Nephron (organoid): ENCODE measurements around the gene TOX3.

Source experiments
- H3K27ac Mint-ChIP-seq, 3 experiments: 2 replicates each; pipeline ENCODE4 v1.8.0; 2020; ENCODE audit warnings: mixed read lengths in 3 of 3, mild to moderate bottlenecking in 2 of 3, moderate library complexity in 1 of 3
- H3K27me3 Mint-ChIP-seq: 2 replicates; pipeline ENCODE4 v1.8.0; 2021; ENCODE audit warnings: low read depth, mild to moderate bottlenecking, moderate library complexity, mixed read lengths
- H3K36me3 Mint-ChIP-seq: 2 replicates; pipeline ENCODE4 v1.8.0; 2020; ENCODE audit warnings: low read depth, mixed read lengths
- H3K4me1 Mint-ChIP-seq: 2 replicates; pipeline ENCODE4 v1.8.0; 2020; ENCODE audit warnings: mixed read lengths
- H3K4me3 Mint-ChIP-seq, 3 experiments: 2 replicates each; pipeline ENCODE4 v1.8.0; 2020; ENCODE audit warnings: mild to moderate bottlenecking in 3 of 3, mixed read lengths in 3 of 3, moderate library complexity in 2 of 3
- H3K9me3 Mint-ChIP-seq: 2 replicates; pipeline ENCODE4 v1.8.0; 2020; ENCODE audit warnings: mixed read lengths
- TF ChIP-seq, protein P1 (sequence below), 3 experiments: fragments of 200-600 bp; sonication (generic); IDR thresholded peaks; one replicate each; pipeline ENCODE4 v1.5.0; 2021; ENCODE audit warnings: antibody characterized with exemption in 3 of 3; ENCODE audit not compliant: unreplicated experiment in 3 of 3

The TOX3 gene

DNA sequence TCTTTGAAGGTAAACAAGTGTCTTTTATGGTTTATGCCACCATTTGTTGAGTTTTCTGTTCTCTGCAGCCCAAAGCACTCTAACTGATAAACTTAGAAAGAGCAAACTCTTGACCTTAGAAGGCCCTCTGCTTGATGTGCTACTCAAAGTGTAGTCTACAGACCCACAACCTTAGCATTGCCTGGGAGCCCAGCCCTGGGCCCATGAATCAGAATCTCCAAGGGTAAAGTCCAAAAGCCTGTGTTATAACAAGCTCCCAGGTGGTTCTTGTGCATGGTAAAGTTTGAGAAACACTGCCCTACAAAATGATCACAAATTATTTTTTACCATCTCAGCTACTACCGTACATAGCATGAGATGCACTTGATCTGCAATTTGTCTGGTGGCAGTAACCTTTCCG is 6.0 kb downstream of the TOX3 start:
- Mint-ChIP-seq H3K27me3 (peaks cover 44% of the 10 kb centered on the region), H3K9me3 (no peaks in the 10 kb centered on the region), H3K36me3 (no peaks in the 10 kb centered on the region), H3K4me1 (peaks cover 11% of the 10 kb centered on the region), H3K4me3 (no peak overlapping the region), H3K27ac (no peak overlapping the region)
- TF ChIP-seq, protein P1, sequence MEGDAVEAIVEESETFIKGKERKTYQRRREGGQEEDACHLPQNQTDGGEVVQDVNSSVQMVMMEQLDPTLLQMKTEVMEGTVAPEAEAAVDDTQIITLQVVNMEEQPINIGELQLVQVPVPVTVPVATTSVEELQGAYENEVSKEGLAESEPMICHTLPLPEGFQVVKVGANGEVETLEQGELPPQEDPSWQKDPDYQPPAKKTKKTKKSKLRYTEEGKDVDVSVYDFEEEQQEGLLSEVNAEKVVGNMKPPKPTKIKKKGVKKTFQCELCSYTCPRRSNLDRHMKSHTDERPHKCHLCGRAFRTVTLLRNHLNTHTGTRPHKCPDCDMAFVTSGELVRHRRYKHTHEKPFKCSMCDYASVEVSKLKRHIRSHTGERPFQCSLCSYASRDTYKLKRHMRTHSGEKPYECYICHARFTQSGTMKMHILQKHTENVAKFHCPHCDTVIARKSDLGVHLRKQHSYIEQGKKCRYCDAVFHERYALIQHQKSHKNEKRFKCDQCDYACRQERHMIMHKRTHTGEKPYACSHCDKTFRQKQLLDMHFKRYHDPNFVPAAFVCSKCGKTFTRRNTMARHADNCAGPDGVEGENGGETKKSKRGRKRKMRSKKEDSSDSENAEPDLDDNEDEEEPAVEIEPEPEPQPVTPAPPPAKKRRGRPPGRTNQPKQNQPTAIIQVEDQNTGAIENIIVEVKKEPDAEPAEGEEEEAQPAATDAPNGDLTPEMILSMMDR (IDR thresholded peaks at IDR 0.05; ENCODE audit: unreplicated experiment in 3 of 3), result no peak

DNA sequence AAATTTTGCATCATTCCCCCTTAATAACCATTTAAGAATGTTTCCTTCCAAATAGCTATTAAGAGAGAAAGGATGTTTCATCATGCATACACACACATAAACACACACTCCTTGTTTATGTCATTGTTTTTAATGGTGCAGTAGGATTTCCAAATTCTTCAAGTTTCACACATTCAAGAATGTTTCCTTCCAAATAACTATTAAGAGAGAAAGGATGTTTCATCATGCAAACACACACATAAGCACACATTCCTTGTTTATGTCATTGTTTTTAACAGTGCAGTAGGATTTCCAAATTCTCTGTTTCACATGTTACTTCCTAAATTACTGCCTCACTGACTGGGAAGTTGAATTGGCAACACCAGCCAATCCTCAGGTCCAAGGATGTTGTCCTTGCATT is 7.8 kb downstream of the TOX3 start:
- H3K27me3 Mint-ChIP-seq, result peaks cover 27% of the 10 kb centered on the region

DNA sequence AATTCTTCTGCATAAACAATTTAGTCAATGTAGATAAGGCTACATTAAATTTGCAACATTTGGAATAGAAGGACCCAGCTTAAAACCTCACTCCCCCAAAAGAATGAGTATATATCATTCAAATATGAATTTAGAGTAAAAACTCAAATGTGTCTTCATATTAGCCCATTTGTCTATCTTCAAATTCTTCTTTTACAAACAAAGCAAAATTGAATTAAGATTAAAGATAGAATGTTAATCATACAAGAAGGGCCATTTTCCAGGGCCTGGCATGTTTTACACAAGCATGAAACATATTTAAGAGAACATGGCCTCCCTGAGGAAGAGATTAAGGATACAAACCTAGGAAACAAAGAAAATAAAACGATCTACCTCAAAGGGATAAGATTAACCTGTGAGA is 8.4 kb downstream of the TOX3 start:
- H3K9me3 Mint-ChIP-seq, result no peaks in the 10 kb centered on the region
- TF ChIP-seq, protein P1 (IDR thresholded peaks at IDR 0.05; ENCODE audit: unreplicated experiment in 3 of 3), result no peak
- H3K36me3 Mint-ChIP-seq, result no peaks in the 10 kb centered on the region
- H3K4me1 Mint-ChIP-seq, result no peaks in the 10 kb centered on the region
- no peak overlapping the region for H3K4me3 Mint-ChIP-seq
- no peak overlapping the region for H3K27ac Mint-ChIP-seq
- peaks cover 20% of the 10 kb centered on the region for H3K27me3 Mint-ChIP-seq

More for the DNA sequence above, 7.8 kb downstream of the TOX3 start:
- H3K36me3 Mint-ChIP-seq, result no peaks in the 10 kb centered on the region
- no peak overlapping the region for H3K4me3 Mint-ChIP-seq
- no peaks in the 10 kb centered on the region for H3K4me1 Mint-ChIP-seq
- no peak overlapping the region for H3K27ac Mint-ChIP-seq
- TF ChIP-seq, protein P1 (IDR thresholded peaks at IDR 0.05; ENCODE audit: unreplicated experiment in 3 of 3), result no peak
- H3K9me3 Mint-ChIP-seq, result no peaks in the 10 kb centered on the region

DNA sequence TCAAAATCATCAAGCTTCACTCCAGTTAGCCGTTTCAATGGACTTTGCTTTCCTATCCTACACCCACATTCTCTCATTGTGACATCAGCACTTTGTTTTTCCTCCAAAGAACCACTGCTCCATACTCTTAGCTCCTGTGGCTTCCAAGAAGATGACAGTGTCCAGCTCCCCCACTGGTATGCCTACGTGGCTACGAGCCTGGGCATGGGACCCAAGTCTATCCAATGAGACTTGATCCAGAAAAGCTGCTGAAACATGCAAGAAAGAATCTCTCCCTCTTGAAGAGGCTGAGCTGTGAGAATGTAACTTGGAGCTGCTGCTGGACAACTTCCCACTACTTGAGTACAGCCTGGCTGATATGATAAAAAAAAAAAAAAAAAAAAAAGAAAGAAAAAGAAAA is 9.4 kb downstream of the TOX3 start:
- H3K4me1 Mint-ChIP-seq, result no peaks in the 10 kb centered on the region
- H3K27me3 Mint-ChIP-seq, result peaks cover 10% of the 10 kb centered on the region
- no peaks in the 10 kb centered on the region for H3K9me3 Mint-ChIP-seq
- no peak overlapping the region for H3K27ac Mint-ChIP-seq
- no peaks in the 10 kb centered on the region for H3K36me3 Mint-ChIP-seq
- TF ChIP-seq, protein P1 (IDR thresholded peaks at IDR 0.05; ENCODE audit: unreplicated experiment in 3 of 3), result no peak
- no peak overlapping the region for H3K4me3 Mint-ChIP-seq

DNA sequence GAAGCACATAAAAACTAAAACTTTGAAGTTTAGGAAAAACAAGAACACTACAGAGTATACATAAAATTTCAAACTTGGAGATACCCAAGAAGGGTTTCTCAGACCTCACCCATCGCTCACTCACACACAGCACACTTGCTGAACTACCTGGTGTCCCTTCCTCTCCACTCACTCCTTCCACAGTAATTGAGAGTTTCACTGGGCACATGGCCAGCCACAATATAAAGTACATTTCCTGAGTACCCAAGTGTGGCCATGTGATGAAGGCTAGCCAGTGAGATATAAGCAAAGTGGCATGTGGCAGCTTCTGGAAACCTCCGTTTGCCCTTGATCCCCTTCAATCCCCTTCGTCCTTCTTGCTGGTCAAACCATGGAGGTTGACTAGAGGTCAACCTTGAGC is 11.9 kb downstream of the TOX3 start:
- H3K9me3 Mint-ChIP-seq, result no peaks in the 10 kb centered on the region
- no peaks in the 10 kb centered on the region for H3K27me3 Mint-ChIP-seq
- H3K4me1 Mint-ChIP-seq, result no peaks in the 10 kb centered on the region
- no peak overlapping the region for H3K27ac Mint-ChIP-seq
- TF ChIP-seq, protein P1 (IDR thresholded peaks at IDR 0.05; ENCODE audit: unreplicated experiment in 3 of 3), result no peak
- no peaks in the 10 kb centered on the region for H3K36me3 Mint-ChIP-seq
- H3K4me3 Mint-ChIP-seq, result no peak overlapping the region

DNA sequence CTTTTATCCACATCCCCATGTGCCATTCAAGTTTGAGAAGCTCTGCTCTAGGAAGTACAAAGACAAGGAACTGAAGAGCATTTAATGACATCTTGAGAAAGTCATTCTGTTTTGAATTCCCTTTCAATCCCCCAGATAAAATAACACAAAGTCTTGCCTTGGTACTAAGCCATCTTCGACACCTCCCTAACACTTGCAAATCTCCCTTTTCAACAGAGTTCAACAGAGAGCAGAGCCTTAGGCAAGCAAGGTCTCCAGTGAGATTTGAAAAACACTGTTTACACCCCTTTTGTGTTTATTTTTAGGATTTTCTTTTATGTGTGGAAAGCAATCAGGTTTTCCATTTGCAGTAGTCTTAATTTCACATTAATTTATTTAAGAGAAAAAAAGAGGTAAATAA is 13.6 kb downstream of the TOX3 start:
- Mint-ChIP-seq H3K27ac (no peak overlapping the region), H3K27me3 (no peaks in the 10 kb centered on the region), H3K9me3 (no peaks in the 10 kb centered on the region), H3K4me1 (no peaks in the 10 kb centered on the region), H3K36me3 (no peaks in the 10 kb centered on the region), H3K4me3 (no peak overlapping the region)
- TF ChIP-seq, protein P1 (IDR thresholded peaks at IDR 0.05; ENCODE audit: unreplicated experiment in 3 of 3), result no peak
